RPMI7951 (cell line): ENCODE data around the gene OASL. TPM values are rescaled to one million over a fixed set of nuclear protein-coding genes. Genes with fewer than 3 reads are reported as not detected.
"Not testable (repeated sequence)": the region's sequence is repeated elsewhere in the genome, so short reads cannot be mapped to it uniquely, and the experiment has no call there.

Experiments used
- DNase-seq: peaks from one replicate; pipeline ENCODE4 v3.0.0-alpha.2; 2012; ENCODE audit warnings: low read depth
- total RNA-seq: library from RNA; depleted of rRNA; stranded (reverse); fragments of >200 nt; shearing (Covaris generic); gene quantifications from 2 replicates; pipeline ENCODE4 v1.2.3, GENCODE V29; 2014; rRNA removed

Gene OASL, protein sequence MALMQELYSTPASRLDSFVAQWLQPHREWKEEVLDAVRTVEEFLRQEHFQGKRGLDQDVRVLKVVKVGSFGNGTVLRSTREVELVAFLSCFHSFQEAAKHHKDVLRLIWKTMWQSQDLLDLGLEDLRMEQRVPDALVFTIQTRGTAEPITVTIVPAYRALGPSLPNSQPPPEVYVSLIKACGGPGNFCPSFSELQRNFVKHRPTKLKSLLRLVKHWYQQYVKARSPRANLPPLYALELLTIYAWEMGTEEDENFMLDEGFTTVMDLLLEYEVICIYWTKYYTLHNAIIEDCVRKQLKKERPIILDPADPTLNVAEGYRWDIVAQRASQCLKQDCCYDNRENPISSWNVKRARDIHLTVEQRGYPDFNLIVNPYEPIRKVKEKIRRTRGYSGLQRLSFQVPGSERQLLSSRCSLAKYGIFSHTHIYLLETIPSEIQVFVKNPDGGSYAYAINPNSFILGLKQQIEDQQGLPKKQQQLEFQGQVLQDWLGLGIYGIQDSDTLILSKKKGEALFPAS
- 2.9 and 3.0 TPM in 2 replicates for total RNA-seq

DNA sequence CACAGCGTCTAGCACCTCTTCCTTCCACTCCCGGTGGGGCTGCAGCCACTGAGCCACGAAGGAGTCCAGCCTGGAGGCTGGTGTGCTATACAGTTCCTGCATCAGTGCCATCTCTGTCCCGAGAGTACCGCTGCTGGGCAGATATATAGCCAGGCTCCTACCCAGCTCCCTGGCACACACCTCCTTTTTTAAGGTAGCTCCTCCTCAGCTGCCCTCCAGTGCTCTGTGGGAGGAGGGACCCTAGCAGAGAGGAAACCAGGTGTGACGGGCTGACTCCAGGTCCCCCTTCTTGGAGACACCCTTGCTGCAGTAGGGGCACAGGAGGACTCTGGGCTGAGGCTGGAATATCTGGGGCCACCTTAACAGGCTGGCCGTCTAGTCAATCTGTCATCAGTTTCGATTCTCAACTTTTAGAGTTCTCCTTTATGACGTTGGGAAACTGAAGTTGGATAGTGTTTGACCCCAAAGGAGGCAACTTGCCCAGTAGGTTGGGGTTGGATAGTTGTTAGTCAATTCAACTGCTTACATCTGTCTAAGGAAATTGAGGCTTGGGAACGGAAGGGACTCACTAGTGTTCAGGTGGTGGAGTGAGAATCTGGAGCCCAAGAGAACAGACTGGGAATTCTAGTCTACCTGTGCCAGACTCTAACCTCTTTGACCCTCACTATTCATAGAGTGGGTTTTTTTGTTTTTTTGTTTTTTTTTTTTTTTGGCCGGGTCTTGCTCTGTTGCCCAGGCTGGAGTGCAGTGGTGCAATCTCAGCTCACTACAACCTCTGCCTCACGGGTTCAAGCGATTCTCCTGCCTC lies at the start of gene OASL:
Gene OASL, minus strand, starts transcription at position 386 of the 808 bp plus-strand sequence. Its CDS starts 275 bp downstream, at position 111.
- DNase-seq: peak; percentile 54

DNA sequence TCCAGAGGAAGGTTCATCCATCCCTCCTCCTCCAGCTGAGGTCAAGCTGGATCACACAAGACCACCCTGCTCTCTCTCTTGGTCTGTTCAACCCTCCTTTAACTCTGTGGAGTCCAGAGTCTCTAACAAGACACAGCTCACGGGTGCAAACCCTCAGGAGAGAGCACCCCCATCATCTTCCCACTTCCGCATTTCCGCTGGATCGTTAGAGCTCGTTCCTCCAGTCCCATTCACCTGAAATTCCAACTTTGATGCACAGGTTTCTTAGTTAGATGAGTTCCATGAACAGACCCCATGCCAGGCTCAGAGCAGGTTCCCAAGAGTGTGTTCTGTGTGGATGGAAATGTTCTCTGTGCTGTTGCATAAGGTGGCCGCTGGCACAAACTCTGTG lies 49.1 kb upstream of the OASL start:
- DNase-seq: no peak

DNA sequence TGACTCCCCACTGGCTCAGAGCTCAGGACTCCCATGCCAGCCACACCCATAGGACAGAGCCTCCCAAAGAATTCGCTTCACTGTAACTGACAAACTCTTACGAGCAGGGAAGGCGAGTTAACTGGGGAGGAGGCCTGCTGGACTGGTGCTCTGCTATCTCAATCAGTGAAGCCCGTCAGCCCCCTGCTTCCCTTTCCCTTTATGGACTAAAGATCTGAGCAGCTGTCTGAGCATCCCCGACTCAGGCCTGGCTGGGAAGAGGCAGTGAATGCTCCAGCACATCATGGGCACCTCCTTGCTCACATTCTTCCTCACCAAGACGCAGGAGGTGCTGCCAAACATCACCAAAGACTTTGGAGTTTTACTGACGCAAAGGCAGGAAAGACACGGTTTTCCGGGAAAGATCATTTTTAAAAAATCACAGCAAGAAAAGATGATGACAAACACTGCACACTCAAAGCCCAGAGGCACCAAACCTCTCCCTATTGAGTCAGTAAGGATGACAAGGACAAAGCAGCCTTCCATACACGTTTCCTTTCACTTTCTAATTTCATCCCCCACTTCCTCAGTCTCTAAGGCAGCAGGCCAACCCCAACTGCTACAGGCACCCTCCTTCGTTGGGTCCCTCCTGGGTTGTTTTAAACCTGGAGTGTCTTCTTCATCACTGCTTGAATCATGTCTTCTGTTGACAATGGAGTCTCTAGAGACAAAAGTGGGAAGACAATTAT lies 48.6 kb upstream of the OASL start:
- peak; percentile 8 for DNase-seq

DNA sequence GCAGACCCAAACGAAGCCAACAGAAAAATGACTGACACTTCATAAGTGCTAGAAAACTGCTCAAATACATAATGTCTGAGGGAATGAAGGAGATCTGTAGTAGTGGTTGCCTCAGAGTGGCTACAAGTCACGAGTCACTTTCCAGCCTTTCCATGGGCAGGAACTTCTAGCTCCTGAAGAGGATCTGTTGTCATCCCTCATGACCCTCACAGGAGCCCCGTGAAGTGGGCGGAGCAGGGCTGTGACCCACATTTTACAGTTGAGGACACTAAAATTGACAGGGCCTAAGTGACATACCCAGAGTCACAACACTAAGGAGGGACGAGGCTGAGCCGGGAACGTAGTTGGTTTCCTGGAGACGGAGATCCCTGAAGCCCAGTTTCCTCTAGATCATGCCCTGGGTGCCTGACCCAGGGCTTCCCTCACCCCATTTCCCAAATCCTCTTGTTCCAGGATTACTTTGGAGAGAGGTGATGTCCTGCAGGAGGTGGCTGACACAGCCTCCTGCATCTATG lies 47.8 kb upstream of the OASL start:
- no peak for DNase-seq

DNA sequence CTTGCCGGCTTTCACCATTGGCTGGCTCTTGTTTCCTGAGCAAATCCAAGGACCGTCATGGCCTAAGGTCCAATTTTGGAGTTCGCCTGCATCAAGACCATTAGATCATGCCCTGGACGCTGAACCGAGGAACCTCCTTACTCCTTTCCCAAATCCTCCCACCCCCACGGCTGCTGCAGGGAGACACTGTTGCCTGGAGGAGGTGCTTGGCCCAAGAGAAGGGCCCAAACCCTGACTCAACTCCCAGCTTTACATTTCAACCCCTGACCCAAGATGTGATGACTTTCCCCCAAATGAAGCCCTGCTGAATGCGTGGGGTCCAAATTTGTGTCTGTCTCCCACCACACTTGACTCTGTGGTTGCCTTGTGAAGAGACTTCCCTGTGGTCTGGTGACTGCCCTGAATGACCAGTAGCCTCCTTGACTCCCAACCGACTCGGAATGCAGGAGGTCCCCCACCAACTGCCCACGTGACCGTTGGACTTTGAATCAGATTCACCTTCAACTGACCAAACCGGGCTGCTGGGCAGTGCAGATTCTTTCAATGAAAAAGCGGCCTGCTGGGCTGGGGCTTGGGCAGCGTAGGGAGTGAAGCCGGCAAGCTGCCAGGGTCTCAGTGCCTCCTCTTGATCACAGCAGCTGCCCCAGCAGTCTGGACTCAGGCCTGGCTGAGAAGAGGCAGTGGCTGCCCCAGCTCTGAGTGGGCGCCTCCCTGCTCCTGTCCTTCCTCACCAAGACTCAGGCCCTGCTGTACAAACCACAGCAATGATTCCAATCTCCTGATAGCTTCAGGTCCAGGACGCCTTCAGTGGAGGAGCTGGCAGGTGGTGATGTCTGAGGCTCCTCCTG lies 46.7 kb upstream of the OASL start:
- no peak for DNase-seq

DNA sequence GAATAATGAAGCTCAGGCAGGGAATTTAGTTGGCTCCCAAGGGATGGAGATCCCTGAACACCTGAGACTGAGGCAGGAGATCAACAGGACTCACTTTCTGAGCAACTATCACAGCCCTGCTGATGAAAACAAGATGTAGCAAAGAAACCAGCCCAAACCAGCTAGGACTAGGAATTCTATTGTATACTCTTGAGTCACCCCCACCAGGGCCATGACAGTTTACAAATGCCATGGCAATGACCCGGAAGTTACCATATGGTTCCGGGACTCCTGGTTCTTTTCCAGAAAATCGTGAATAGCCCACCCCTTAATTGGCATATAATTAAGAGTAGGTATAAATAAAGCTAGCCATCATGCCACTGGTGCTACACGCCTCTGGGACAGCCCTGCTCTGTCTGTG lies 46.0 kb upstream of the OASL start:
- DNase-seq: no peak

DNA sequence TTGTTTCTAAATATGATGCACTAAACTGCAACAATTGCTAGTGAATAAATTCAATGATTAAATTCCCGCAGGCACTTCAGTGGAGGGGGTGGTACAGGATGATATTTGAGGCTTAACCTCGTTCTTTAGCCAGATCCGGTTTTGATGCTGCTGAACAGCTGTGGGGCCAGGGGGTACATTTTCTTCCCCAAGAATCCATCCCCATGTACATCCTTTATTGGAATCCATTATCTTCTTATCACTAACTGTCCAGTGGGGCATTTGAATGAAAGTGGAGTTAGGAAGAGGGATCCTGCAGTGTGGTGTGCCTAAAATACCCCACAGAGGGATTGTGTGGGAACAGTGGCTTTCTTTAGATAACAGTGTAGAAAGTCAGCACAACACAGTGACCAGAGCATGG lies 45.2 kb upstream of the OASL start:
- no peak for DNase-seq

DNA sequence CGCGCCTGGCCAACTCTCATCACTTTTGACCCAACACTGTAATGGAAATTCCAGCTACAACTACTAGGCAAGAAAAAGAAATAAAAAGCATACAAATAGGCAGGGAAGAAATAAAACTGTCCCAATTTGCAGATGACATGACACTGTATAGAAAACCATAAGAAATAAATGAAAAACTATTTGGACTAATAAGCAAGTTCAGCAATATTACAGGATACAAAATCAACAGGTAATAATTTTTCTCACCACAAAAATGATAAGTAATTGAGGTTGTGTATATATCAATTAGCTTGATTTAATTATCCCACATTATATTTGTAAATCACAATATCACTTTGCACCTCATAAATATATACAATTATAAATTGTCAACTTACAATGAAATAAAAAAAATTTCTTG lies 41.9 kb upstream of the OASL start:
- no peak for DNase-seq

DNA sequence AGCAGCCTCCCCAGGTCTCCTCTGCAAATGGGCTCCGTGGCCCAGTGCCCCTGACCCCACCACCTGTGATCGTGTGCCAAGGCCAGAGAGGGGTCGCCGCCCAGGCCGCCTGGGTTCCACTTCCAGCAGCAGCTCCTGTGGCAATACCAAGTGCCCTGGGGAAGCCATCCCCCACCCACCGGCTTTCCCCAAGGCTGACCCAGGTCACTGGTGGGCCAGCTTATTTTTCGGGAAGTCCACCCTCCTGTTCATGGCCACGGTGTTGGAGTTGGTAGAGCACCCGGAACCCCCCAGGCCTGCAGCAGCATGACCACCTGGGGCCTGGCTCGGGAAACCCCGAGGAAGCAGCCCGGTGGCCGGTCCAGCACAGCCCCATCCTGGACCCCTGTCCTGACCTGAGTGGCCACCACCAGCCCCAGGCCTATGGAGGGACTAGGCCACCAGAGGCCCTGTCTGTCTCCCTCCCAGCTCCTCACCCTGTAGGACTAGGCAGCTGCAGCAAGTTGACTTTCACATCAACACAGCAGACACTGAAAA lies 40.8 kb upstream of the OASL start:
- DNase-seq: no peak

DNA sequence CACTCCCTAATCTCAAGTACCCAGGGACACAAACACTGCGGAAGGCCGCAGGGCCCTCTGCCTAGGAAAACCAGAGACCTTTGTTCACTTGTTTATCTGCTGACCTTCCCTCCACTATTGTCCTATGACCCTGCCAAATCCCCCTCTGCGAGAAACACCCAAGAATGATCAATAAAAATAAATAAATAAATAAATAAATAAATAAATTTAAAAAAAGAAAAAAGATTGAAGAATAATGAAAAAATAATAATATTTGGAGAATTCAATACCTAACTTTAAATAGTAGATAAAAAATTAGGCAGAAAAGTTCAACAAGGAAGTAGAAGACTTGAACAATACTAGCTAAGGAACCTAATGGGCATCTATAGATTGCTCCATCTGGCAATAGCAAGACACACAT lies 38.4 kb upstream of the OASL start:
- not testable (repeated sequence) for DNase-seq

DNA sequence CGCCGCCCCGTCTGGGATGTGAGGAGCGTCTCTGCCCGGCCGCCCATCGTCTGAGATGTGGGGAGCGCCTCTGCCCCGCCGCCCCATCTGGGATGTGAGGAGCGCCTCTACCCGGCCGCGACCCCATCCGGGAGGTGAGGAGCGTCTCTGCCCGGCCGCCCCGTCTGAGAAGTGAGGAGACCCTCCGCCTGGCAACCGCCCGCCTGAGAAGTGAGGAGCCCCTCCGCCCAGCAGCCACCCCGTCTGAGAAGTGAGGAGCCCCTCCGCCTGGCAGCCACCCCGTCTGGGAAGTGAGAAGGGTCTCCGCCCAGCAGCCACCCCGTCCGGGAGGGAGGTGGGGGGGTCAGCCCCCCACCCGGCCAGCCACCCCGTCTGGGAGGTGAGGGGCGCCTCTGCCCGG lies 36.9 kb upstream of the OASL start:
- not testable (repeated sequence) for DNase-seq

DNA sequence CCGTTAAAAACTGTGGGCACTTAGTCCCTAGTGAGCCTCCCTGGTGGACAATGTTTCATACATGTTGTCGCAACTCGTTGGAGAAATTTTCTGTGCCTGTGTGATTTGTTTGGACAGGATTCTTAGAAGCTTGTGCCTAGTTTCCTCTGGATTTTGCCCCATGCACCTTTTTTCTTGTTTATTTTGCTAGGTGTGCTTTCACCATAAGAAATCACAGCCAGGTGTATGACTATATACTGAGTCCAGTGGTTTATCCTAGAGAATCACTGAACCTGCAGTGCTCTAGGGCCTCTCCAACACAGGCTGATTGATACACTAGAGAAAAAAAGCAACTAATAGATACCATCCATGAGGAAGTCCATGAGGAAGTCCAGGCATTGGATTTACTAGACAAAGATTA lies 33.1 kb upstream of the OASL start:
- DNase-seq: no peak

DNA sequence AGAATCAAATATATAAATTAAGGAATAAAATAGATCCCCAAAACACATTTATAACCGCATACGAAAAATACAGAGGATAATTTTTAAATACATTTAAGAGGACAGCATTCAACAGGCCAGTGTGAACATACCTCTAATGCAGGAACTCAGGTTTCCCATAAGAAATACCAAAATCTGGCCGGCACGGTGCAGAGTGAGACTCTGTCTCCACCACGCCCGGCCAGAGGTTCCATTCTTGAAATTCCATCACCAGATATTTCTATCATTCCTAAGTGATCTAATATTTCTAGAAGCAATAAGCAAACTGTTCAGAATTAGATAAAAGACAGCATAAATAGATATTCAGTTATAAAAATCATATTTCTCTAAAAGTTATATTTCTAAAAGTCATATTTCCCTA lies 30.2 kb upstream of the OASL start:
- no peak for DNase-seq

DNA sequence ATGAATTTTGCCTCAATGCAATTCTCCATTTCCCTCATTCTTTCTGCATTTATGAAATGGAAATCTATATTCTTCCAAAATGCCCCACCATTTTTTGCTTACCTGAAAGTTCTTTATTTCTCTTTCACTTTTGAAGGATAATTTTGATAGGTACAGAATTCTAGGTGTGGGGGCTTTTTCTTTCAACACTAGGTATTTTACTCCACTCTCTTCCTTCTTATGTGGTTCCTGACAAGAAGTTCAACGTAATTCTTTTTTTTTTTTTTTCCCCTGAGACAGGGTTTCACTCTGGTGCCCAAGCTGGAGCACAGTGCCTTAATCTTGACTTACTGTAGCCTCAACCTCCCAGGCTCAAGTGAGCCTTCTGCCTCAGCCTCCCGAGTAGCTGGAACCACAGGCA lies 26.3 kb upstream of the OASL start:
- DNase-seq: no peak

DNA sequence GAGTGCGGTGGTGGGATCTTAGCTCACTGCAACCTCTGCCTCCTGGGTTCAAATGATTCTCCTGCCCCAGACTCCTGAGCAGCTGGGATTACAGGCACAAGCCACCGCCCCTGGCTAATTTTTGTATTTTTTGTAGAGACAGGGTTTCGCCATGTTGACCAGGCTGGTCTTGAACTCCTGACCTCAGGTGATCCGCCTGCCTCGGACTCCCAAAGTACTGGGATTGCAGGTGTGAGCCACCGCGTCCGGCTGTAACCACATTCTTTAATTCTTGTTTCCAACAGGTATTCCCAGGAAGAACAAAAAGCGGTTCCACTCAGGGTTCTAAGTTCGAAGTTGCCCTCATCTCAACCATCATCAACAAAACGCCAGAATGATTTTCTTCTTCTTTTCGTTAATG lies 25.5 kb upstream of the OASL start:
- not testable (repeated sequence) for DNase-seq

DNA sequence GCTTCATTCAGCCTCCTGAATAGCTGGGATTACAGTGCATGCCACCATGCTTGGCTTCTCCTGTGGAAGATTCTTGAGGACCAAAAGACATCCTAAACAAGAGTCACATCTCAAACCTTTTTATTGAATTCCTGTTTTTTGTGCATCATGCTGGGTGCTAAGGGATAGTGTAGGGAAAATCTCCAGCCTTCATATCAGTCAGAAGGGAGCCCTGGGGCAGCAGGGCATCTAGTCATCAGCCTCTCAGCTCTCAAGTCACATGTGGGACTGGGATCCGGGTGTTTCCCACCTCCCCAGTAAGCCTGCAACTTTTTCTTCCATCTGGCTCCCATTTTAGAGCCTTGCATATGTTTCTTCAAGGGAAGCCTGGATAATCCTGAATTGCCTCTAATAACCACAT lies 25.1 kb upstream of the OASL start:
- no peak for DNase-seq

DNA sequence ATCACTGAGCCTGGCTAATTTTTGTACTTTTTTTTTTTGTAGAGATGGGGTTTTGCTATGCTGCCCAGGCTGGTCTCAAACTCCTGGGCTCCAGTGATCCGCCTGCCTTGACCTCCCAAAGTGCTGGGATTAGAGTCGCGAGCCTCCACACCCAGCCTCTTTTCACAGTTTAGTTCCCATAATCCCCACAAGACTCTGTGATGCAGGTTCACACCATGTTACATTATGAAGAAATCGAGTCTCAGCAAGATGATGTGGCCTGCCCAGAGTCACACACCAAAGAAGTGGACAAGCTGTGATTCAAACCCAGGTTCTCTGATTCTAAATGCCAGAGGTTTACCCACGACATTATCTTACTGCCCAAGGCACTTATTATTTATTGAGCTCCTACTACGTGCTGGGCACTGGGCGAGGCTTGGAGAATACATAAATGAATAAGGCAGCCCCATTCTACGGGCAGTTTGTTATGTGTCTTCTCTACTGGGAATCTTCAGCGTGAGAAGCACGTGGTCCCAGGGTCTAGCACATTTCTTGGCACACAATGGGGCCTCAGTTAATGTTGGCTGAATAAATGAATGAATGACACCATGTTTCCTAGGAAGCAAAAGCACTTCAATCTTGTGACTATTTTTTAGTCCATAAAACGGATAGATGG lies 23.5 kb upstream of the OASL start:
- no peak for DNase-seq

DNA sequence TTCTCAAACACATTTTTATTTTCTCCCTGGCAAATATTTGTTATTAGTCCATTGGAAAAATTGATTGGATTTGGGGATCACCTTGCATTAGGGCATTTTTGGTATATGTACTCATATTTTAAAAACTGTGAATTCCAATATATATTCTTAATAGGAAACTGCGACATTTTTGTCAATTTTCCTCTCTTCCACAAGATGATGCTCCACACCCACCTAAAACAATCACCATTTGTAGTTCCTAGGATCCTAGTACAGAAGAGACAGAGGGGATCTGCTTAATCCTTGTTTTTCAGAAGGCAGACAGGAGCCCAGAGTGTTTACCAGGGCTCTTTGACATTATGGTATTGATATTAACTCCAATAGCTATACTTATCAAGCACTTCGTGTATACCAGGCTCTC lies 22.8 kb upstream of the OASL start:
- peak; percentile 6 for DNase-seq

DNA sequence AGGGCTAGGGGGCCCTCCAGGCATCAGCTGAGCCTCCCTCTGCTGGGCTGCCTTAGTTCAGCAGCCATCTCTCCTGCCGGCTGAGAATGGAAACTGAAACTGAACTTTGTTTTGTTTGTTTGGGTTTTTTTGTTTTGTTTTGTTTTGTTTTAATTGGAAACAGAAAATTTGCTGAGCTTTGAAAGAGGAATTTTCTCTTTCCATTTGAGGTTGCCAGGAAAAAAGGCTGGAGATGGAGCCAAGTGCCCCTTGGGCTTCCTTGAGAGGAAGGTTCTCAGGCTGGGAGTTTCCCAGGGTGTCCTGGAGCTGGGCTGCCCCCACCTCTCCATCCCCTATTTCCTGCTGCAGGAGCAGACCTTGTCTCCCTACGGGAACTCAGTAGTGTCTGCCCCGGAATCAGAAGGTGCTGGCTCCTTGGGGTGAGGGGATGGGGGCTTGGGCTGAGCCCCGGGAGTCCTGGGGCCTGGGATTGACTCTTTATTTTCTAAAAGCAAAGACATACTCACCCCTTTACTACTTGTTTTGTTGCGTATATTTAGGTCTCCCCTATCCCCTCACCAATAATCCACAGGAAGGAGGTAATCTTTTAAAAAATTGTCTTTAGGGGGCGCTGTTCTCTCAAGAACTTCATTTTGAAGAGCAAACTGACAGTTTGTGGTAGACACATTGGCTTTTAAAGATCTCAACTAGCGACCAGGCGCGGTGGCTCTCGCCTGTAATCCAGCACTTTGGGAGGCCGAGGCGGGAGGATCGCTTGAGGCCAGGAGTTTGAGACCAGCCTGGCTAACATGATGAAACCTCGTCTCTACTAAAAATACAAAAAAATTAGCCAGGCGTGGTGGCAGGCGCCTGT lies 21.3 kb upstream of the OASL start:
- DNase-seq: peak; percentile 65
